ENCODE measurements around the gene TUBA3E. TPM values are rescaled to one million over a fixed set of nuclear protein-coding genes. Genes with fewer than 3 reads are reported as not detected.

The TUBA3E gene
- total RNA-seq (2021; fragmentation: NEBNext Ultra II Directional; extraction: Animal tissue kit (Norgen Biotek cat#: 25700)) = not detected in 2 replicates
- polyA plus RNA-seq (2011; rRNA removed) = not detected in 2 replicates
- not detected for polyA plus RNA-seq (2011; cell fraction: cytosol; rRNA removed)
- polyA plus RNA-seq (2011; cell fraction: nucleus; rRNA removed) = not detected
- polyA plus RNA-seq (2012, experiment 1 of 2) = not detected in 4 replicates
- polyA plus RNA-seq (2012, experiment 2 of 2) = not detected
- not detected for polyA plus RNA-seq (2013, experiment 1 of 2)
- polyA plus RNA-seq (2013, experiment 2 of 2) = not detected
- polyA minus RNA-seq (2011; rRNA and poly(A)+ RNA removed) = not detected in 2 replicates
- polyA minus RNA-seq (2011; cell fraction: cytosol; rRNA and poly(A)+ RNA removed) = not detected
- polyA minus RNA-seq (2011; cell fraction: nucleus; rRNA and poly(A)+ RNA removed) = not detected
- long read RNA-seq, experiment 1 = 0 reads
- long read RNA-seq, experiment 2 = 0 reads

DNA sequence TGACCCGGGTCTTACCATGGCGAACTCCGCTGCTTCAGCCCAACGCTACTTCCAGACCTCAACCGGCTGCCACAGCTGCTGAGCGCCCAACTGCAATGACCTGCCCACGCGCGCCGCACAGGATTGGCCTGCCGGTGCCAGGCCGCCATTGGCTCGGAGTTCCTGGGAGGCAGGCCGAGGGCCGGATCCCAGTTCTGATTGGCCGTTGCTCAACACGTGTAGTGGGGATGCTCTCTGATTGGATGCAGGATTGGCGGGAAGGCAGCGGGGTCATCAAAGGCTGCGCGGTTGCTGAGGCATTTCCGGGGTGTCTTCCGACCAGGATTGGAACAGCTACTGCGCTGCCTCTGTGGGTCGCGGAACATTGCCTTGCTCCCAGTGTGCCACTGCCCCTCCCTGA, at the start of gene TUBA3E:
Gene TUBA3E, minus strand, starts transcription at position 97 of the 400 bp plus-strand sequence. Its CDS starts 79 bp downstream, at position 18.
- H3K9ac ChIP-seq (replicated peaks in 1 of 4; ENCODE audit: extremely low read depth in 1 of 4, low read depth in 3 of 4, low read length in 3 of 4) = no peak within 1 kb of the TSS
- H4K5ac ChIP-seq (ENCODE audit: insufficient read length, low read depth, low read length) = no peak within 1 kb of the TSS
- no peak for FAIRE-seq
- H2BK5ac ChIP-seq (ENCODE audit: low read depth, low read length) = no peak within 1 kb of the TSS
- no CpG with 5 or more reads among the region's 26 CpGs for WGBS, 2 experiments (ENCODE audit: extremely low coverage in 1 of 2, insufficient coverage in 1 of 2, insufficient read length in 1 of 2, insufficient replicate concordance in 2 of 2, low coverage in 1 of 2, low lambda C conversion rate in 2 of 2, missing lambda C conversion rate in 1 of 2)
- no peaks in the 10 kb centered on the region for H3K27me3 ChIP-seq (replicated peaks in 1 of 4; ENCODE audit: control insufficient read depth in 3 of 4, extremely low read depth in 1 of 4, insufficient read depth in 3 of 4, low read length in 3 of 4)
- no peak for DNase-seq (ENCODE audit: low read depth in 1 of 2, low spot score in 2 of 2)
- no peak within 1 kb of the TSS for H3K27ac ChIP-seq (ENCODE audit: low read depth, low read length)
- H2BK12ac ChIP-seq (ENCODE audit: low read depth, low read length) = no peak within 1 kb of the TSS
- no peak within 1 kb of the TSS for H3K4ac ChIP-seq (replicated peaks; ENCODE audit: insufficient read length, low read depth, low read length)
- no peak within 1 kb of the TSS for H3K14ac ChIP-seq (ENCODE audit: insufficient read length)
- no peak within 1 kb of the TSS for H3K56ac ChIP-seq (replicated peaks; ENCODE audit: insufficient read length, low read depth, low read length)
- no peaks in the 10 kb centered on the region for H3K36me3 ChIP-seq (ENCODE audit: control insufficient read depth in 2 of 4, insufficient read depth in 4 of 4, low read length in 3 of 4)
- no peak within 1 kb of the TSS for H4K91ac ChIP-seq (replicated peaks; ENCODE audit: insufficient read length, low read length)
- no peak within 1 kb of the TSS for H4K8ac ChIP-seq (ENCODE audit: extremely low read depth, insufficient read depth, low read length)
- no peak within 1 kb of the TSS for H2BK20ac ChIP-seq (ENCODE audit: low read length)
- H3K23ac ChIP-seq (ENCODE audit: insufficient read length) = no peak within 1 kb of the TSS
- no peak within 1 kb of the TSS for H3K4me3 ChIP-seq (ENCODE audit: extremely low read depth in 1 of 4, insufficient read depth in 2 of 4, low read depth in 3 of 4, low read length in 4 of 4)
- H3K4me1 ChIP-seq (replicated peaks in 1 of 4; ENCODE audit: control insufficient read depth in 3 of 4, insufficient read depth in 4 of 4, low read length in 3 of 4) = no peaks in the 10 kb centered on the region
- H2BK15ac ChIP-seq (ENCODE audit: low read length) = no peak within 1 kb of the TSS
- H3K4me2 ChIP-seq (ENCODE audit: insufficient read depth in 1 of 2, low read depth in 2 of 2, low read length in 2 of 2) = no peak within 1 kb of the TSS
- H2AK5ac ChIP-seq (ENCODE audit: low read depth, low read length) = no peak within 1 kb of the TSS
- ChIA-PET CTCF (ENCODE audit: partially characterized antibody) (no interaction called here), POLR2A (ENCODE audit: partially characterized antibody) (no interaction called here)
- H3K9me3 ChIP-seq (ENCODE audit: insufficient read depth in 2 of 2, low read depth in 1 of 2, low read length in 1 of 2) = no peaks in the 10 kb centered on the region
- no peaks in the 10 kb centered on the region for H3K23me2 ChIP-seq (ENCODE audit: low read depth, low read length)
- H3K79me2 ChIP-seq (ENCODE audit: control insufficient read depth in 1 of 2, insufficient read depth in 2 of 2, low read length in 2 of 2) = no peaks in the 10 kb centered on the region
- no peaks in the 10 kb centered on the region for H4K20me1 ChIP-seq (replicated peaks in 1 of 2; ENCODE audit: control insufficient read depth in 1 of 2, insufficient read depth in 2 of 2, low read length in 2 of 2)
- no peaks in the 10 kb centered on the region for H3K79me1 ChIP-seq (ENCODE audit: low read depth, low read length)
- TF ChIP-seq, protein P1, sequence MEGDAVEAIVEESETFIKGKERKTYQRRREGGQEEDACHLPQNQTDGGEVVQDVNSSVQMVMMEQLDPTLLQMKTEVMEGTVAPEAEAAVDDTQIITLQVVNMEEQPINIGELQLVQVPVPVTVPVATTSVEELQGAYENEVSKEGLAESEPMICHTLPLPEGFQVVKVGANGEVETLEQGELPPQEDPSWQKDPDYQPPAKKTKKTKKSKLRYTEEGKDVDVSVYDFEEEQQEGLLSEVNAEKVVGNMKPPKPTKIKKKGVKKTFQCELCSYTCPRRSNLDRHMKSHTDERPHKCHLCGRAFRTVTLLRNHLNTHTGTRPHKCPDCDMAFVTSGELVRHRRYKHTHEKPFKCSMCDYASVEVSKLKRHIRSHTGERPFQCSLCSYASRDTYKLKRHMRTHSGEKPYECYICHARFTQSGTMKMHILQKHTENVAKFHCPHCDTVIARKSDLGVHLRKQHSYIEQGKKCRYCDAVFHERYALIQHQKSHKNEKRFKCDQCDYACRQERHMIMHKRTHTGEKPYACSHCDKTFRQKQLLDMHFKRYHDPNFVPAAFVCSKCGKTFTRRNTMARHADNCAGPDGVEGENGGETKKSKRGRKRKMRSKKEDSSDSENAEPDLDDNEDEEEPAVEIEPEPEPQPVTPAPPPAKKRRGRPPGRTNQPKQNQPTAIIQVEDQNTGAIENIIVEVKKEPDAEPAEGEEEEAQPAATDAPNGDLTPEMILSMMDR (IDR thresholded peaks at IDR 0.05; ENCODE audit: control extremely low read depth in 1 of 3, insufficient read depth in 1 of 3, low read depth in 1 of 3, low read length in 3 of 3) = no peak
- no peak for TF ChIP-seq YY1 (IDR thresholded peaks at IDR 0.05; ENCODE audit: low read depth, low read length)
- TF ChIP-seq, protein P2, sequence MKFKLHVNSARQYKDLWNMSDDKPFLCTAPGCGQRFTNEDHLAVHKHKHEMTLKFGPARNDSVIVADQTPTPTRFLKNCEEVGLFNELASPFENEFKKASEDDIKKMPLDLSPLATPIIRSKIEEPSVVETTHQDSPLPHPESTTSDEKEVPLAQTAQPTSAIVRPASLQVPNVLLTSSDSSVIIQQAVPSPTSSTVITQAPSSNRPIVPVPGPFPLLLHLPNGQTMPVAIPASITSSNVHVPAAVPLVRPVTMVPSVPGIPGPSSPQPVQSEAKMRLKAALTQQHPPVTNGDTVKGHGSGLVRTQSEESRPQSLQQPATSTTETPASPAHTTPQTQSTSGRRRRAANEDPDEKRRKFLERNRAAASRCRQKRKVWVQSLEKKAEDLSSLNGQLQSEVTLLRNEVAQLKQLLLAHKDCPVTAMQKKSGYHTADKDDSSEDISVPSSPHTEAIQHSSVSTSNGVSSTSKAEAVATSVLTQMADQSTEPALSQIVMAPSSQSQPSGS (IDR thresholded peaks at IDR 0.05; ENCODE audit: low read length) = no peak
- TF ChIP-seq SP1 (IDR thresholded peaks at IDR 0.05; ENCODE audit: low read depth, low read length) = no peak
- no peak within 1 kb of the TSS for H3K18ac ChIP-seq (ENCODE audit: extremely low read depth, low read length)
- H2AFZ ChIP-seq (ENCODE audit: low read length) = no peak within 1 kb of the TSS
- H2BK120ac ChIP-seq (replicated peaks; ENCODE audit: low read depth, low read length) = no peak within 1 kb of the TSS

Data from H1 (cell line).